D721Med (cell line): ENCODE results near the gene CLIP1.

Experiments used
- DNase-seq: peaks from one replicate; pipeline ENCODE4 v3.0.0; 2011; ENCODE audit warnings: low spot score; ENCODE audit not compliant: insufficient read length
- FAIRE-seq: peaks from 2 replicates; lab custom pipeline; 2011; peaks lifted over from hg19 to GRCh38; lab: Jason Lieb, UNC
- CTCF ChIP-seq: IDR thresholded peaks from 2 replicates; pipeline ENCODE4 v1.5.1; 2012; ENCODE audit warnings: mild to moderate bottlenecking, control low read depth; ENCODE audit not compliant: insufficient read depth; ENCODE audit errors: missing control alignments

Gene CLIP1

GRCh38 chr12:122226366-122227125, 195.9 kb downstream of the CLIP1 start:
- TF ChIP-seq CTCF = no peak
- DNase-seq (peak; percentile 40), FAIRE-seq (no peak)

- DNase-seq = peak; percentile 45
- FAIRE-seq = no peak
- TF ChIP-seq CTCF = no peak
Measured at GRCh38 chr12:122225683-122226365, 196.6 kb downstream of the CLIP1 start, which contains the start of gene DIABLO. Gene DIABLO (minus strand): TSS chr12:122226052. CDS start chr12:122226014, 38 bp downstream.
